Mesenchymal stem cell (in vitro differentiated cells and primary cell): ENCODE data around the gene MTMR8. TPM values are rescaled to one million over a fixed set of nuclear protein-coding genes. Genes with fewer than 3 reads are reported as not detected.

ENCODE experiments used
- DNase-seq: peaks from one replicate; pipeline ENCODE4 v3.0.0-alpha.2; 2013
- H2AFZ ChIP-seq: one replicate; pipeline ENCODE4 v1.6.1; 2013; ENCODE audit warnings: low read depth, mild to moderate bottlenecking, control low read depth, inconsistent platforms, low read length, moderate library complexity
- H2AK5ac ChIP-seq: 2 replicates; pipeline ENCODE4 v1.6.1; 2013; ENCODE audit warnings: low read length, moderate library complexity, mild to moderate bottlenecking, inconsistent platforms; ENCODE audit not compliant: severe bottlenecking
- H2BK120ac ChIP-seq: one replicate; pipeline ENCODE4 v1.6.1; 2013; ENCODE audit warnings: low read depth, mild to moderate bottlenecking, inconsistent platforms, low read length, moderate library complexity
- H2BK12ac ChIP-seq, 2 experiments: one replicate each; pipeline ENCODE4 v1.6.1; 2013; ENCODE audit warnings: inconsistent platforms in 2 of 2, low read length in 2 of 2, mild to moderate bottlenecking in 2 of 2, moderate library complexity in 2 of 2, control low read depth in 1 of 2
- H2BK15ac ChIP-seq: one replicate; pipeline ENCODE4 v1.6.1; 2013; ENCODE audit warnings: mild to moderate bottlenecking, low read depth, inconsistent platforms; ENCODE audit not compliant: poor library complexity, severe bottlenecking
- H2BK5ac ChIP-seq: 2 replicates; pipeline ENCODE4 v1.6.1; 2013; ENCODE audit warnings: low read depth, mild to moderate bottlenecking, low read length, control low read depth, inconsistent platforms; ENCODE audit not compliant: poor library complexity, severe bottlenecking
- H3K14ac ChIP-seq, 2 experiments: one replicate each; pipeline ENCODE4 v1.6.1; 2013; ENCODE audit warnings: inconsistent platforms in 2 of 2, low read length in 2 of 2, control low read depth in 1 of 2, mild to moderate bottlenecking in 1 of 2, moderate library complexity in 1 of 2
- H3K18ac ChIP-seq, 2 experiments: one replicate each; pipeline ENCODE4 v1.6.1; 2013; ENCODE audit warnings: inconsistent platforms in 2 of 2, low read length in 2 of 2, control low read depth in 1 of 2, low read depth in 1 of 2, mild to moderate bottlenecking in 1 of 2
- H3K23ac ChIP-seq, 2 experiments: one replicate each; pipeline ENCODE4 v1.6.1; 2013; ENCODE audit warnings: inconsistent platforms in 2 of 2, low read length in 2 of 2, mild to moderate bottlenecking in 2 of 2, moderate library complexity in 2 of 2, control low read depth in 1 of 2
- H3K27ac ChIP-seq: 2 replicates; pipeline ENCODE4 v1.5.1; 2013; ENCODE audit warnings: mild to moderate bottlenecking, moderate library complexity, low read length, control low read depth, inconsistent platforms; ENCODE audit not compliant: poor library complexity, severe bottlenecking
- H3K27me3 ChIP-seq, 2 experiments: 2 replicates each; pipeline versions ENCODE4 v1.6.1 to v1.7.0; 2013; ENCODE audit warnings: low read length in 2 of 2, mild to moderate bottlenecking in 2 of 2, moderate library complexity in 2 of 2, control low read depth in 1 of 2, inconsistent platforms in 1 of 2; ENCODE audit not compliant: control insufficient read depth in 1 of 2, insufficient read depth in 1 of 2
- H3K36me3 ChIP-seq, 2 experiments: 2 replicates each; pipeline versions ENCODE4 v1.6.1 to v1.7.0; 2013; ENCODE audit warnings: low read length in 2 of 2, control low read depth in 1 of 2, inconsistent platforms in 1 of 2, low read depth in 1 of 2, mild to moderate bottlenecking in 1 of 2; ENCODE audit not compliant: insufficient read depth in 2 of 2, control insufficient read depth in 1 of 2
- H3K4ac ChIP-seq, 2 experiments: one replicate each; pipeline ENCODE4 v1.6.1; 2013; ENCODE audit warnings: inconsistent platforms in 2 of 2, low read length in 2 of 2, mild to moderate bottlenecking in 2 of 2, moderate library complexity in 2 of 2, control low read depth in 1 of 2, low read depth in 1 of 2
- H3K4me1 ChIP-seq: 2 replicates; pipeline ENCODE4 v1.6.1; 2013; ENCODE audit warnings: low read depth, low read length, control low read depth; ENCODE audit not compliant: control insufficient read depth, insufficient read depth
- H3K4me2 ChIP-seq: 2 replicates; pipeline ENCODE4 v1.6.1; 2013; ENCODE audit warnings: low read length, mild to moderate bottlenecking, inconsistent platforms; ENCODE audit not compliant: poor library complexity, severe bottlenecking
- H3K4me3 ChIP-seq, 2 experiments: 2 replicates each; pipeline versions ENCODE4 v1.5.1 to v1.7.0; 2013; ENCODE audit warnings: low read length in 2 of 2, mild to moderate bottlenecking in 2 of 2, control low read depth in 1 of 2, low read depth in 1 of 2; ENCODE audit not compliant: insufficient read depth in 1 of 2
- H3K79me1 ChIP-seq: replicated peaks from 2 replicates; pipeline ENCODE4 v1.6.1; 2013; ENCODE audit warnings: mild to moderate bottlenecking, control low read depth, low read length, inconsistent platforms; ENCODE audit not compliant: poor library complexity, severe bottlenecking
- H3K9ac ChIP-seq: 2 replicates; pipeline ENCODE4 v1.7.0; 2013; ENCODE audit warnings: mild to moderate bottlenecking, low read length, moderate library complexity
- H3K9me3 ChIP-seq: 2 replicates; pipeline ENCODE4 v1.7.0; 2013; ENCODE audit warnings: mild to moderate bottlenecking, low read length; ENCODE audit not compliant: control insufficient read depth
- H4K8ac ChIP-seq: one replicate; pipeline ENCODE4 v1.6.1; 2013; ENCODE audit warnings: inconsistent platforms, mild to moderate bottlenecking, low read length, moderate library complexity
- H4K91ac ChIP-seq: one replicate; pipeline ENCODE4 v1.6.1; 2013; ENCODE audit warnings: mild to moderate bottlenecking, low read length, inconsistent platforms
- WGBS: methylation state at CpG from one replicate; pipeline ENCODE4 v1.1.7; 2013; ENCODE audit warnings: mixed read lengths; 5-methylcytosine and 5-hydroxymethylcytosine counted together
- polyA plus RNA-seq, 2 experiments: library from polyadenylated mRNA; stranded (reverse); fragments of 200-250 nt; gene quantifications; one replicate each; pipeline ENCODE4 v1.2.3, GENCODE V29; 2013

Gene MTMR8
- polyA plus RNA-seq (2013, experiment 1 of 2), result 0.33 TPM
- polyA plus RNA-seq (2013, experiment 2 of 2), result 0.48 TPM

GRCh38 chrX:64394874-64395567 lies at the start of gene MTMR8:
MTMR8 (minus strand) TSS chrX:64395452; CDS start chrX:64395363, 89 bp downstream.
- no peak within 1 kb of the TSS for H2BK12ac ChIP-seq
- H3K27me3 ChIP-seq, result no peaks in the 10 kb centered on the region
- no peak within 1 kb of the TSS for H3K27ac ChIP-seq
- H3K9me3 ChIP-seq, result no peaks in the 10 kb centered on the region
- no peak within 1 kb of the TSS for H2BK120ac ChIP-seq
- no peak within 1 kb of the TSS for H3K23ac ChIP-seq
- no peak within 1 kb of the TSS for H3K14ac ChIP-seq
- H3K36me3 ChIP-seq, result no peaks in the 10 kb centered on the region
- H3K4ac ChIP-seq, result no peak within 1 kb of the TSS
- no peaks in the 10 kb centered on the region for H3K79me1 ChIP-seq
- no peak within 1 kb of the TSS for H2BK5ac ChIP-seq
- H3K4me3 ChIP-seq, result peak within 1 kb of the TSS; percentile 54 to 77
- peak within 1 kb of the TSS; percentile 67 for H2AFZ ChIP-seq
- peak; percentile 31 for DNase-seq
- no peak within 1 kb of the TSS for H4K8ac ChIP-seq
- H3K18ac ChIP-seq, result no peak within 1 kb of the TSS
- no peak within 1 kb of the TSS for H4K91ac ChIP-seq
- H3K4me1 ChIP-seq, result no peaks in the 10 kb centered on the region
- H3K4me2 ChIP-seq, result peak within 1 kb of the TSS; percentile 49
- no peak within 1 kb of the TSS for H2AK5ac ChIP-seq
- peak within 1 kb of the TSS; percentile 79 for H3K9ac ChIP-seq
- under 1% methylated on average over 38 of the region's 40 CpGs for WGBS
- no peak within 1 kb of the TSS for H2BK15ac ChIP-seq

DNA sequence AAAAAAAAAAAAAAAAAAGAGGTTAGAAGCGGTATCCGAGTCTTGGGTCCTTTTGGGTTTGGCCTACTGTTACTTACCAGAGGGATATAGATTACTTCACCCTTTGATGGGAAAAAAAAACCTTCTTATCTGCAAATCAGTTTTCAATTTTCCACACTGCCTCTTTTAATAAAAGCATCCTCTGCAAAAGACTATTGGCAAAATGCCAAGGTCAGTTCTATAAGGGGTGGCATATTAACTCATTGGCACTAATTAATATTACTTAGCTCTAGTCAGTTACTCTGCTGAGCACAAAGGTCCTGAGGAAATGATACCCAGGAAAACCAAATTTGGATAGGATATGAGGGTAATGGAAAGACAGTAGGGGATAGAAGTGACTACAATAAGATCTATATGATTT lies 44.3 kb upstream of the MTMR8 start:
- H3K4me3 ChIP-seq, result no peak overlapping the region
- no peak for DNase-seq
- H3K18ac ChIP-seq, result no peak overlapping the region
- H3K14ac ChIP-seq, result no peak overlapping the region
- H2BK5ac ChIP-seq, result no peak overlapping the region
- no peak overlapping the region for H3K23ac ChIP-seq
- no peak overlapping the region for H2BK12ac ChIP-seq
- H3K27ac ChIP-seq, result no peak overlapping the region
- H3K9me3 ChIP-seq, result peaks cover 14% of the 10 kb centered on the region
- H3K36me3 ChIP-seq, result no peaks in the 10 kb centered on the region
- no peak overlapping the region for H2AFZ ChIP-seq
- no peak overlapping the region for H4K91ac ChIP-seq
- H2BK120ac ChIP-seq, result no peak overlapping the region
- H3K79me1 ChIP-seq, result no peaks in the 10 kb centered on the region
- no peak overlapping the region for H4K8ac ChIP-seq
- H2BK15ac ChIP-seq, result no peak overlapping the region
- no CpG with 5 or more reads among the region's 2 CpGs for WGBS
- H2AK5ac ChIP-seq, result no peak overlapping the region
- H3K4ac ChIP-seq, result no peak overlapping the region
- no peak overlapping the region for H3K9ac ChIP-seq
- no peak overlapping the region for H3K4me2 ChIP-seq
- H3K4me1 ChIP-seq, result no peaks in the 10 kb centered on the region
- no peaks in the 10 kb centered on the region for H3K27me3 ChIP-seq

DNA sequence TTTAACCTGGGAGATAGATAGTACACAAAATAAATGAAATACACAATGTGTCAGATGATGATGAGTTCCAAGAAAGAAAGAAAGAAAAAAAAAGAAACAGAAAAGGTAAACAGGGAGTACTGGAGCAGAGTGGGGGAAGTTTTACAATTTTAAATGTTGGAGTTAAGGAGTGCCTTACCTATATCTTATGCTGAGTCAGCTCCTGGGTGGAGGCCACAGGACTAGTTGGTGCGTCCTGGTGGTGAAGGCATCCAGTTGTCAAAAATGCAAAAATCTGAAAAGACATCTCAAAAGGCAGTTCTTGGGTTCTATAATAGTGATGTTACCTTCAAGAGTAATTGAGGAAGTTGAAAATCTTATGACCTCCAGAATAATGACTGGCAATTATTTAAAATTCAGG lies 42.4 kb upstream of the MTMR8 start:
- H3K79me1 ChIP-seq, result no peaks in the 10 kb centered on the region
- 100% methylated on average over 1 of the region's 1 CpG for WGBS
- no peak overlapping the region for H3K14ac ChIP-seq
- H2BK120ac ChIP-seq, result no peak overlapping the region
- no peak overlapping the region for H2AK5ac ChIP-seq
- no peaks in the 10 kb centered on the region for H3K4me1 ChIP-seq
- H3K4ac ChIP-seq, result no peak overlapping the region
- DNase-seq, result no peak
- no peak overlapping the region for H3K4me2 ChIP-seq
- H2BK5ac ChIP-seq, result no peak overlapping the region
- peaks cover 13% of the 10 kb centered on the region for H3K9me3 ChIP-seq
- H4K8ac ChIP-seq, result no peak overlapping the region
- no peak overlapping the region for H3K18ac ChIP-seq
- no peak overlapping the region for H3K23ac ChIP-seq
- no peaks in the 10 kb centered on the region for H3K27me3 ChIP-seq
- H3K27ac ChIP-seq, result no peak overlapping the region
- H3K4me3 ChIP-seq, result no peak overlapping the region
- H2BK12ac ChIP-seq, result no peak overlapping the region
- no peak overlapping the region for H2AFZ ChIP-seq
- H3K36me3 ChIP-seq, result no peaks in the 10 kb centered on the region
- no peak overlapping the region for H4K91ac ChIP-seq
- no peak overlapping the region for H3K9ac ChIP-seq
- H2BK15ac ChIP-seq, result no peak overlapping the region

- Histone ChIP-seq H3K4ac (no peak overlapping the region), H2BK15ac (no peak overlapping the region), H3K23ac (no peak overlapping the region), H3K27ac (no peak overlapping the region), H4K91ac (no peak overlapping the region), H2BK120ac (no peak overlapping the region), H3K4me1 (no peaks in the 10 kb centered on the region), H2AFZ (no peak overlapping the region), H3K4me2 (no peak overlapping the region), H4K8ac (no peak overlapping the region), H2BK5ac (no peak overlapping the region), H3K79me1 (no peaks in the 10 kb centered on the region), H3K36me3 (no peaks in the 10 kb centered on the region), H3K4me3 (no peak overlapping the region), H3K27me3 (no peaks in the 10 kb centered on the region), H2AK5ac (no peak overlapping the region), H2BK12ac (no peak overlapping the region), H3K14ac (no peak overlapping the region), H3K18ac (no peak overlapping the region), H3K9me3 (peaks cover 10% of the 10 kb centered on the region), H3K9ac (no peak overlapping the region)
- DNase-seq, result no peak
- 80% methylated on average over 4 of the region's 5 CpGs for WGBS
These were observed 42.0 kb upstream of the MTMR8 start for GRCh38 chrX:64437218-64437617.
